Activated naive CD4-positive, alpha-beta T cell treated with Interleukin-2 at 50 U/mL for 16 hours (primary cell): ENCODE measurements around the gene PPP2R3B.
"Not testable (repeated sequence)": the region's sequence is repeated elsewhere in the genome, so short reads cannot be mapped to it uniquely, and the experiment has no call there.

ENCODE experiments used
- DNase-seq: peaks from one replicate; pipeline ENCODE4 v3.0.0-alpha.2; 2020

The PPP2R3B gene

DNA sequence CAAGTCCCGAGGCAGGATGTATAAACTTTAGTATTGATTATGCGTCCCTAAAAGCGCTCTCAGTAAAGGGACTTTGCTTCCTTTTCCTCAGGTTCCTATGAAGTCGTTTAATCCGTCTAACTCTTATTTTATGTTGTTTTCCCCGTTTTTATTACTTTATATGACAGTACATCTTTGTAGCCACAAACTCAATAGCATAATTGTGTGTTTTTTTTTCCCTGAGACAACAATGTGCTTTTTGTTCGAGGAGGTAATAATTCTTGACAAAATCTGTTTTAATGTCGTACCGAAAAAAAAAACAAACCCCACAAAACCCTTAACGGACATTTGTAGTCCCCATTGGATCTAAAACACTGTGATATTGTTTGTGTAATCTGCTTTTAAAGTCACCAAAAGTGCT is 17.9 kb upstream of the PPP2R3B start:
- DNase-seq = no peak

DNA sequence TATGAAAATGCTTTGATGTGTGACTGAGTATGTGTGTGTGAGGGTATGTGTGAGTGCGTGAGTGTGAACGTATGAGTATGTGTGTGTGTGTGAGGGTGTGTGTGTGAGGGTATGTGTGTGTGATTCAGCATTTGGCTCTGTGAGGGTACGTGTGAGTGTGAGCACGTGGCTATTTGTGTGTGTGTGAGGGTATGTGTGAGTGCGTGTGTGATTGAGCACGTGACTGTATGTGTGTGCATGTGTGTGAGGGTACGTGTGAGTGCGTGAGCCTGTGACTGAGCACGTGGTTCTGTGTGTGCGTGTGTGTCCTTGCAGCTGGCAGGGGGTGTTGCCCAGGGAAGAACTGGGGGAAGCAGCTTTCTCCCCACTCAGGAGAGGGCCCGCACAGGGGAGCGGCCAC is 16.1 kb upstream of the PPP2R3B start:
- DNase-seq = no peak

DNA sequence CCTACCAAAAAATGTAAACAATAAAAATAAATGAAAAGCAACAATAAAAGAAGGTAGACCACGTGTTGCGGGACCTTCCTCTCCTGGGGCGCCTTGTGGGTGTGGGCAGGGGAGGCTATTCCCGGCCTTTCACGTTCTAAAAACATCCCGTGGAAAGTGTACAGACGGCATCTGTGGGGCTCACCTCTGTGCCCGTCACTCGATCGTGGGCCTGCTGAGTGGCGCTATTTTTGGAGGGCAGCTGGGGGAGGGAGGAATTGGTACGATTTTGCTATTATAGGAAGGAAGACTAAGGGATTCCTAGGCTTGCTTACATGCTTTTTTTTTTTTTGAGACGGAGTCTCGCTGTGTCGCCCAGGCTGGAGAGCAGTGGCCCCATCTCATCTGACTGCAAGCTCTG is 13.6 kb upstream of the PPP2R3B start:
- no peak for DNase-seq

DNA sequence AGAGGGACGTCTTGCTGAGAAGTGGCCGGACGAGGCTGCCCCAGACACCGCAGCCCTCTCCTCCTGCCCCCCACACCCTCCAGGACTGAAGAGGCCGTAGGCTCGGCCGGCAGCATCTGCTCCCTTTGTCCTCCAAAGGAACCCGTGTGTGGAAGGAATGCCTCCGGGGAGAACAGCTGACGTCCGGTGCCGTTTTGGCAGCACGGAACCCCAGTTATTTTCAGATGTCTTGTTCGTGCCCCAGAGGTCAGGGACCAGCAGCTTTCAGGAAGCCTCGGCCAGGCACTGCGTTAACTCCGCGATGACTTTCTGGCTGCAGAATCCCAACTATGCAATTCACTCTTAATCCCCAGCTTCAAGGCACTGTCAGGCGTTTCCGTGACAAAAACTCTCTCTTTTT is 10.9 kb upstream of the PPP2R3B start:
- no peak for DNase-seq

DNA sequence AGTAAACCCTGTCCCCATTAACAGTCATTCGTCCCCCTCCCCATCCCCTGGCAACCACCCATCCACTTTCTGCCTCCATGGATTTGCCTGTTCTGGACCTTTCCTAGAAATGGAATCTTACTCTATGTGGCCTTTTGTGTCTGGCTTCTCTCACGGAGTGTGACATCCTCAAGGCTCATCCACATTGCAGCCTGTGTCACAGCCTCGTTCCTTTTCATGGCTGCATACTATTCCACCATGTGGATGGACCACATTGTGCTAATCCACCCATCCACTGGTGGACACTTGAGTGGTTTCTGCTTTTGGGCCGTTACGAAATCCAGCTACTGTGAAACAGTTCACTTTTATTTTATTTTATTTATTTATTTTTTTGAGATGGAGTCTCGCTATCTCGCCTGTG is 8.1 kb upstream of the PPP2R3B start:
- no peak for DNase-seq

DNA sequence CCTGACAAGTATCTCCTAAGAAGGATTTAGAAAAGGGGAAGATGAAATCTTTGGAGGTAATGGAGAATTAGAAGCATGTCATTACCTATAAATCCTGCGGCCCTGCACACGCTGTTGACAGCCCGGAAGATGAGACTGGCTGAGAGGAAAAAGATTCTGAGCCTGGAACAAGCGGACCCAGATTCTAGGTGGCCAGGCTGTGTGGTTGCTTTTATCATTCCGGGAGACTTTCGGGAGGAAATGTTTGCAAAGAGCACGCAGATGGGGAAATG is 5.8 kb upstream of the PPP2R3B start:
- DNase-seq = no peak

DNA sequence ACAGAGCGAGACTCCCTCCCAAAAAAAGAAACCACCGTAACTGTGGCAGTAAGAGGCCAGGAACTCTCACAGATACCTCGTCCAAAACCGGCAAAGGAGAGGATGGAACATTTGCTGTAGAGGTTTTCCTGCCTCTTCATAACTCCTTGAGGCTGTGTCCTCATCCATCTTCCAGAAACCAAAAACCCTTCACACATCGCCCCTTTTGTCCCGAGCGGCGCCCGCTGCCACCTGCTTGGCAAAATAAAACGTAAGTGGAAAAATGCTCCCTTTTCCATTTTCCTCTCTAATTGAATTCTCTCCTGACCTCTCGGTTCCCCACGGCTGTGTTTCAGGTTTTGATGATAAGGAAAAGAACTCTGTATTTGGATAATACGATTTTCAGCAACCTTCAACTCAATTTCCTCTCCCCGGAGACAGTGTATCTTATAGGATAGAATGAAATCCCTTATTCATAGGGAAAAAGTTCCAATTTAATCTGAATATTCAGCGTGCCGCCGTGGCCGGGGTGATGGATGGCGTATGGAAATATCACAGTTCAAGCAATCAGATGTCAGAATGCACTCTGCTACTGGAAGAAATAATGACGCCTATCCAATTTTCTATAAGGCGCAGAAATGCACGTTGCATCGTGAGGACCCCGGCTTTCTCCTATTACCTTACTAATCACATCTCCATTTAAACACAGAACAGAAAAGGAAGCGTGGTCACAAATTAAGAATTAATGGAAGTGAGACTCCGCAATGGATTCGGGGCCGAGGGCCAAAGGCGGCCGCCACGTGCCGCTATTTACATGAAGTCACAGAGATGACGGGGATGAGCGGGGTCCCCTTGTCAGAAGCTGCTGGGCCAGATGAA is 5.2 kb upstream of the PPP2R3B start:
- DNase-seq = no peak

DNA sequence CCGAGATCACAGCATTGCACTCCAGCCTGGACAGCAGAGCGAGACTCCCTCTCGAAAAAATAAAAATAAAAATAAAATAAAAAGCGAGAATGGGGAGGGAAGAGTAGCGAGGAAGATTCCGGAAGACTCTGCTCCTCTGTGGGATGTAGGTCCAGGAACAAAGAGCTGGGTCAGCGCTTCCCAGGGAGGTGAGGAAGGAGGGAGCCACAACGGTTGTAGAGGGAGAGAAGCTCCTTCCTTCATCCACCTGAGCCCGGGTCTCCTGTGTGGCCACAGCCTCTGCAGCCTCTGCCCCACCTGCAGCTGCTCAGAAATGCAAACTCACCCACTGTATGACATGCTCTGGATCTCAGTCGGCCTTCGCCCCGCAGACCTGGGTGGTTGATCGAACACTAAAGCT is 3.8 kb upstream of the PPP2R3B start:
- no peak for DNase-seq

DNA sequence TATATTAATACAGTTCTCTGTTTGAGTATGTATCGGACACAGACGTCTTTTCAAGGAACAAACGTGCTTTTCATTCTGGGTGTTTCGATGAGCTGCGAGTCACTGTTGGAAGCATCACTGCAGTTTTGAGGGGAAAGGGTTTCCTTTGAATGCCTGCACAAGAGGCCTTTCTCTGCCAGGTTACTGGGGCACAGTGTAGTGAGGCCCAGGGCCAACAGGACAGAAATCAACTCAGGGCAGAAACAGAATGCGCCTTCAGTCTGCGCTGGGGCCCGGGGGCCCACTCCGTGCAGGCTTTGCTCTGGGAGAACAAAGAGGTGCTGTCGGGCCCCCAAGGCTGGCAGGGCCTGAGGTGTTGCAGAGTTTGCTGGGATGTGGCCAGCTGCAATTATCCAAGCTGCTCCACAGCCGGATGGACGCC is 2.3 kb upstream of the PPP2R3B start:
- DNase-seq = no peak

DNA sequence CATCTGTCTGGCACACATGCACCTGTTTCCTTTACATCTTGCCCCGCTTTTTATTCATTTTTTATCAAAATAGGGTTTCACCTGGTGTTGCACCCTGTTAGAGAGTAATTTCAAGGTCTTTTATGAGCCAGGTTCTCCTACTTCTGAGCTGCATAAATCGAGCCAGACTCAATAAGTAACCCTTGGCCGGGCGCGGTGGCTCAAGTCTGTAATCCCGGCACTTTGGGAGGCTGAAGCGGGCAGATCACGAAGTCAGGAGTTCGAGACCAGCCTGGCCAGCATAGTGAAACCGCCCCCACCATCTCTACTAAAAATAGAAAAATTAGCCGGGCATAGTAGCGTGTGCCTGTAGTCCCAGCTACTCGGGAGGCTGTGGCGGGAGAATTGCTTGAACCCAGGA is 1.0 kb upstream of the PPP2R3B start:
- no peak for DNase-seq

DNA sequence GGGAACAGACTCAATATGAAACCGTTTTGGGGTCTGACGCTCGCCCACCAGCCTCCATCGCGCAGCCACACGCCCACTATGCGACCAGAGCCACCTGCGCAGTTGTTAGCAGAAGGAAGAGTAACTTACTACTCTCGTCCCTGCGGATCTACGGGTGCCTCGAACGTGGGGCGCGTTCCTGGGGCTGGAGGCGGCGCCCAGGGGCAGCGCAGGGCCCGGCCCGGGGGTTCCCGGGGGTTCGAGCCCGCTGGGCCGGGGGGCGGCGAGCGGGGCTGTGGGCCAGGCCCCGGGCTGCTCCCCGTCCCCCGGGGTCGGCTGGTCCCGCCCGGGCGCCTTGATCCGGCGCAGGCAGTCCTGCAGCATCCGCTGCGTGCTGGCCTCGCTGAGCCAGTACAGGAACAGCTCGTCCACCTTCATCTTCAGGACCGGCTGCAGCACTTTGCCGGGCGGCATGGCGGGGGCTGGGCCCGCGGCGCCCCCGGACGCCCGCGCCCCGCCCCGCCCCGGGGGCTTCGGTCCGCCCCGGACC is 404 bp downstream of the PPP2R3B start:
- DNase-seq = peak; percentile 67

DNA sequence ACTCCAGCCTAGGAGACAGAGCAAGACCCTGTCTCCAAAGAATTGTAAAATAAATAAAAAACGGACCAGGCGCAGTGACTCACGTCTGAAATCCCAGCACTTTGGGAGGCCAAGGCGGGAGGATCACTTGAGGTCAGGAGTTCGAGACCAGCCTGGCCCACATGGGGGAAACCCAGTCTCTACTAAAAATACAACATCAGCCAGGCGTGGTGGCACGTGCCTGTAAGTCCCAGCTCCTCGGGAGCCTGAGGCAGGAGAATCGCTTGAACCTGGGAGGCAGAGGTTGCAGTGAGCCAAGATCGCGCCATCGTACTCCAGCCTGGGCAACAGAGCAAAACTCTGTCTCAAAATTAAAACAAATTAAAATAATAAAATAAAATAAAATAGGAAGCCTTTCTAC is 971 bp downstream of the PPP2R3B start:
- DNase-seq = not testable (repeated sequence)

DNA sequence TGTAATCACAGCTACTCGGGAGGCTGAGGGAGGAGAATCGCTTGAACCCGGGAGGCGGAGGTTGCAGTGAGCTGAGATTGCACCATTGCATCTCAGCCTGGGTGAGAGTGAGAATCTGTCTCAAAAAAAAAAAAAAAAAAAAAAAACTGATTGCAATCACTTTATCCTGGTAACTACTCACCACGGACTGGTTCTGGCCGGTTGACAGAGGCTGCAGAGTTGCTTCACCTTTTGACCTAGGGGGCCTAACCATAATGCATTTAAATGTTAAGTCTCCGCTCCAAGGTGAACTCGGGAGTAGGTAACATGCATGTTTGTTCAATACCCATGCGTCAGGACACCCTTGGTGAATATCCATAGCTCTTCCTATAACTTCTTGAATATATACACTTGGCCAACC is 1.8 kb downstream of the PPP2R3B start:
- DNase-seq = no peak

DNA sequence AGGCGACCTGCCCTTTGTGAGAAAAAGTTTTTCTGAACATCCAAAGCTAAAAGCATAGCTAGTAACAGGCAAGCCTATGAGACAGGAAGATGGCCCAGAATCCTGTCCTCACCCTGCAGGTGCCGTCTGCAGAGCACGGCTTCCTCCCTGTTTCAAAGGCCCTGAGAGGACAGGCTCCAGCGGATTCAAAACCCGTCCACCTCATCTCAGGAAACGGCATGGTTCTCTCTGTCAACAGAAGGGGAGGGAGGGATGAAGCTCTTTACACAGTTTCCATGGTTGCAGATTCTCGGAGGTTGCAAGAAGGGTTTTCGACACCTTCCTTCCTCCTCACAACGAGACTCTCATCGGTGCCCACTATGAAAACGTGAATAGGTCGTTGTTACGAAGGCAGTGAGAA is 8.3 kb downstream of the PPP2R3B start:
- DNase-seq = no peak

DNA sequence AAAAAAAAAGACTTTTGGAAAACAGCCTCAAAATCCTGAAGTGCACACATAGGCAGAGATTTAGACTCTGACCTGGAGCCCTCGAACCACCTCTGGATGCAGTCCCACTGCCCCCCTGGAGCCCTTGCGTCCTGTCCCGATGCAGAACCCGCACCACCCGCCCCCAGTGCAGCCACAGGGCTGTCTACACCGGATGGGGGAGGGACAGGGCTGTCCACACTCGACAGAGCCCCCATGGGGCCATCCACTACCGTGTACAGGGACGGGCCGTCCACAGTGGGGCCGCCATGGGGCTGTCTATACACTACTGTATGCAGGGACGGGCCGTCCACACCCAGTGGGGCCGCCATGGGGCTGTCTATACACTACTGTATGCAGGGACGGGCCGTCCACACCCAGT is 10.5 kb downstream of the PPP2R3B start:
- DNase-seq = not testable (repeated sequence)

DNA sequence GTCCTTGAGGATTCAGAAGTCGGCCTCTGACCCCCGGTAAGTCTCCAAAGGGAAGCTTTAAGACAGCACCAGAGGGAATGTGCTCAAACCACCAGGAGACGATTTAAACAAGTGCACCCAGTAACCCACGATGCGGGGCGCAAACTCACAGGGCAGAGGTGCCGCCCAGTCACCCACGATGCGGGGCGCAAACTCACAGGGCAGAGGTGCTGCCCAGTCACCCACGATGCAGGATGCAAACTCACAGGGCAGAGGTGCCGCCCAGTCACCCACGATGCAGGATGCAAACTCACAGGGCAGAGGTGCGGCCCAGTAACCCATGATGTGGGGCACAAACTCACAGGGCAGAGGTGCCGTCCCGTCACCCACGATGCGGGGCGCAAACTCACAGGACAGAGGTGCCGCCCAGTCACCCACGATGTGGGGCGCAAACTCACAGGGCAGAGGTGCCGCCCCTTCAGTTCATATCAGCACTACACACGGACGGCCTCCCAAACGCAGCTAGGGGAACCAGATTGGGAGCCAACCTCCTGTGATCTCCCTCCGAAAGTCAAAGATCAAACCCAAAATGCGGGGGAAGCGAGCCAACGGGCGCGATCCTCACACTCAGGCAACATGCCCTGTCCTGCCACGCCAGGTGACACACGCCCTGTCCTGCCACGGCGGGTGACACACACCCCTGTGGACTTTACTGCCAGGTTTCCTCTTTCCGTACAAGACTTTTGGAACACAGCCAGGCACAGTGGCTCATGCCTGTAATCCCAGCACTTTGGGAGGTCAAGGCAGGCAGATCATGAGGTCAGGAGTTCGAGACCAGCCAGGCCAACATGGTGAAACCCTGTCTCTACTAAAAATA is 11.3 kb downstream of the PPP2R3B start:
- no peak for DNase-seq

DNA sequence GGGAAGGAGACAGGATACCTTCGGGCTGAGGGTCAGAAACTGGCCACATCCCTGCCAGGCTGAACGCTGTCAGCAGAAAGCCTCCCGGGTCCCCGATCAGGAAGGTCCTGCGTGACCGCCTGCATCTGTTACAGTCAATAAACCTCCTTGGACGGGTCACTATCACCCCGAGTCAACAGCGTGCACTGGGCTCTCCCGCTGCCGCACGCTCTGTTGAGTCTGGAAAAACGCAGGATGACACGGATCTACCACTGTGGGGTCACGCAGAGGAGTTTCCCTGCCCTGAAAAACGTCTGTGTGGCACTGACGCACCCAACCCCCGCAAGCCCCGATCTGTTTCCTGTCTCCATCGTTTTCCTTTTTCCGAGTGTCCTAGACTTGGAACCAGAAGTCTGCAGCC is 12.1 kb downstream of the PPP2R3B start:
- no peak for DNase-seq

DNA sequence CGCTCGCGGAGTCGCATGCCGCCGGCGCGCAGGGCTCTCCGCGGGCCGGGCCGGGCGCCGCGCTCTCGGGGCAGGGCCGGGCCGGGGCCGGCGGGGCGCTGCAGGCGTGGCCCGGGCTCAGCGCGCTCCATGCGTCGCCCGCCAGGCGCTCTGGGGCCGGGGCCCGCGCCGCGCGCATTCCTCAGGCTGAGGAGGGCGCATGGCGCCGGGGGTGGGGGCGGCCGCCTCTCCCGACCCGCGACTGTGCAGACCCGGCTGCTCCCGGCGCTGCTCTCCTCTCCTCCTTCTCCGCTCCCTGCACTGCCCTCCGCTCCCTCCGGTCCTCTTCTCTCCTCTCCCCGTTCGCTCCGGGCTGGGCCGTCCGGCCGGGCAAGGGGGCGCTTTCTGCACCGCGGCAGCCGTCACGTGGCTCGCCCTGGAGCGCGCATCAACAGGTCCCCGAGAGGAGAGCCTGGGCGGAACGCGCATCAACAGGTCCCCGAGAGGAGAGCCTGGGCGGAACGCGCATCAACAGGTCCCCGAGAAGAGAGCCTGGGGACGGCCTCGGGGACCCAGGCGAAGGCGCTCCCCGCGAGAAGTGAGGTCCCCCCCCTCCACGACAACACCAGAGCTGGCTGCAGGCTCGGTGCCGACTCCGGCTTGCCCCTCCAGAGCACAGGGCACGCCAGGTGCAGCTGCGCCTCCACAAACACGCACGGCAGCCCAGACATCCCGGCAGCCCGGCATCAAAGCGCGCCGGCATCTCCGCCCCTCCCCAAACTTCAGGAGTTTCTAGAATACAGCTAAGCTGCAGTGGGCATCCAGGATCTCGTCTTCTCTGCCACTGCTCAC is 12.9 kb downstream of the PPP2R3B start:
- peak; percentile 21 for DNase-seq

DNA sequence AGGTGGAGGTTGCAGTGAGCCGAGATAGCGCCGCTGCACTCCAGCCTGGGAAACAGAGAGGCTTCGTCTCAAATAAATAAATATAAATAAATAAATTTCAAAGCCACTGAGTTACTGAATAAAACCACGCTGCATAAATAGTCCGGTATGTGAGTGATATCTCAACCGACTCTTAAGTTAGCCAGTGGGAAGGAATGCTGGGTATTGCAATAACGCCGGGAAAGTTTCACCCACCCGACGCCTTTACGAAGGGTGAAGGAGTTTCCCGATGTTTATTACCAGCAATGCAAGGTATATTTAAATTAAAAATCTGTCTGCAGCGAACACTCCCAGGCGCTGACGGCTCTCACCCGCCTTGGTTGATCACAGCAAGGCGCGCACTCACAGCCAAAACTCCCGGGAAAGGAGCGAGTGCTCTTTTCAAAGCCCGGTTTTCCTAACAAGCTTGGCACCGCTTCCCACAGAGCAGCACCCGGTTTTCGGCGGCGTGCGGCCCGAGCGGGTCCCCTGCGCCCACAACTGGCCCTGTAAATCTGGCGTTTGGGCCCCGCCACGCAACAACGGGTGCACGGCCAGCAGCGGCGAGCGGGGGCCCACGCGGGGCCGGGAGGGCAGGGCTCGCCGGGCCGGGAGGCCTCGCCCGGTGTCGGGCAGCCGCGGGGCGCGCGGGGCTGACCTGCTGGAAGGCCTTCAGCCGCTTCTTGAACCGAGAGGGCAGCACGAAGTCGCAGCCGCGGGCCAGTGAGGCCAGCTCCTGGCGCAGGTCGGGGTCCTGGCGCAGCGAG is 13.7 kb downstream of the PPP2R3B start:
- no peak for DNase-seq

DNA sequence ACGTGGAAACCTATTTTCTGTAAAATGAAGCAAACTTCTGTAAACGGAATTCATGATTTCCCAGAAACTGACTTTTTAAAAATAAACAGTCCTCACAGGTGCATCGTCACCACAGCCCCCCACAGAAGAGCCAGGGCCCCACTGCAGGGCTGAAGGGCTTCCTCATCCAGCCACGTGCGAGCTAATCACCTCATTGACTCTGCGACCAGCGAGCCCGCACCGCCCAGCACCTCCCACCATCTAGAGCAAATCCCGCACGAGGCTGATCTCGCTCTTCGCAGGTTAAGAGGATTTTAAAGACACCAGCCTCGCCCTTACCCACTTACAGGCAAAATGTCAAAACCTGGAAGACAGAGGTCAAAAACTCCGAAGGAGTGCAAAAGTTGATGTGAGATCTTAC is 14.8 kb downstream of the PPP2R3B start:
- no peak for DNase-seq

DNA sequence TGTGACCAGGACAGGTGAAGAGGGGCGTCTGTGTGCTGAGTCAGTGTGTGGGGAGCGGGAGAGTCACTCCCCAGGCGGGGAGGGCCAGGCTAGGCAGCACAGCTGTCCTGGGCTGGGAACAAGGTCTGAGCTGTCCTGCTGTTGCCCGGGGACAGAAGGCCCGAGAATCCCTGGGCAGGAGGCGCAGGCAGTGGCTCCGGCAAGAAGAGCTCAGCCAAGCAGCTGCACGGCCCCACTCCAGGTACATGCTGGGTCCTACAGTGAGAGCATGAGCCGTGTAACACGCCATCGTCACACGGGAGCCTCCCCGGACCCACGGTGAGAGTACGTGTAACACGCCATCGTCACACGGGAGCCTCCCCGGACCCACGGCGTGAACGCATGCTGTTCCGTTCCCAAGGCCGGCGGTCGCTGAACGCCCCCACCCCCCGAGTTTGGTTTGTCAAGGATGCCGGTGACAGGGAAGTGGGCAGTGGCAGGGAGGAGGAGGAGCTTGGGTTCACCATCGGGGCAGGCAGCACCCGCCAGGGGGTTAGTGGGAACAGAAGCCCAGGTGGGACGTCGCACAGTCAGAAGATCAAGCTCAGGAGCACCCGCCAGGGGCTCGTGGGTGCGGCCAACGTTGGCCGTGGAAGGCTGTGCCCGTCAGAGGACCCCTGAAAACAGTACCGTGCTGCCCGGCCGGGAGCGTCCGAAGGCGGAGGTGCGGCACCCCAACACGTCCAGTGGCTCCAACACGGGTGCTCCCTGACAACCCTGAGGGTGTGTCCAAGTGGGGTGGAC is 15.6 kb downstream of the PPP2R3B start:
- DNase-seq = no peak
